Ishikawa (cell line): ENCODE results near the gene KMT2D.

Experiments
- TAF1 ChIP-seq: IDR thresholded peaks from 2 replicates; pipeline ENCODE4 v1.6.1; 2012; ENCODE audit warnings: low read depth, mild to moderate bottlenecking
- TF ChIP-seq, protein P1 (sequence below): IDR thresholded peaks from 2 replicates; pipeline ENCODE4 v1.6.1; 2012; ENCODE audit warnings: low read depth, mild to moderate bottlenecking

GRCh38 chr12:49030119-49030518, 30.5 kb downstream of the KMT2D start:
- TF ChIP-seq, protein P1, sequence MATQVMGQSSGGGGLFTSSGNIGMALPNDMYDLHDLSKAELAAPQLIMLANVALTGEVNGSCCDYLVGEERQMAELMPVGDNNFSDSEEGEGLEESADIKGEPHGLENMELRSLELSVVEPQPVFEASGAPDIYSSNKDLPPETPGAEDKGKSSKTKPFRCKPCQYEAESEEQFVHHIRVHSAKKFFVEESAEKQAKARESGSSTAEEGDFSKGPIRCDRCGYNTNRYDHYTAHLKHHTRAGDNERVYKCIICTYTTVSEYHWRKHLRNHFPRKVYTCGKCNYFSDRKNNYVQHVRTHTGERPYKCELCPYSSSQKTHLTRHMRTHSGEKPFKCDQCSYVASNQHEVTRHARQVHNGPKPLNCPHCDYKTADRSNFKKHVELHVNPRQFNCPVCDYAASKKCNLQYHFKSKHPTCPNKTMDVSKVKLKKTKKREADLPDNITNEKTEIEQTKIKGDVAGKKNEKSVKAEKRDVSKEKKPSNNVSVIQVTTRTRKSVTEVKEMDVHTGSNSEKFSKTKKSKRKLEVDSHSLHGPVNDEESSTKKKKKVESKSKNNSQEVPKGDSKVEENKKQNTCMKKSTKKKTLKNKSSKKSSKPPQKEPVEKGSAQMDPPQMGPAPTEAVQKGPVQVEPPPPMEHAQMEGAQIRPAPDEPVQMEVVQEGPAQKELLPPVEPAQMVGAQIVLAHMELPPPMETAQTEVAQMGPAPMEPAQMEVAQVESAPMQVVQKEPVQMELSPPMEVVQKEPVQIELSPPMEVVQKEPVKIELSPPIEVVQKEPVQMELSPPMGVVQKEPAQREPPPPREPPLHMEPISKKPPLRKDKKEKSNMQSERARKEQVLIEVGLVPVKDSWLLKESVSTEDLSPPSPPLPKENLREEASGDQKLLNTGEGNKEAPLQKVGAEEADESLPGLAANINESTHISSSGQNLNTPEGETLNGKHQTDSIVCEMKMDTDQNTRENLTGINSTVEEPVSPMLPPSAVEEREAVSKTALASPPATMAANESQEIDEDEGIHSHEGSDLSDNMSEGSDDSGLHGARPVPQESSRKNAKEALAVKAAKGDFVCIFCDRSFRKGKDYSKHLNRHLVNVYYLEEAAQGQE, result no peak
- no peak for TF ChIP-seq TAF1
